GM12872 (cell line): ENCODE measurements around the gene CTNND2.

ENCODE experiments used
- TF ChIP-seq, protein P1 (sequence below): IDR thresholded peaks from 3 replicates; pipeline ENCODE4 v1.5.1; 2011; ENCODE audit warnings: low read depth, mild to moderate bottlenecking, low read length, moderate library complexity; ENCODE audit not compliant: insufficient read depth

The CTNND2 gene

GRCh38 chr5:11509793-11510192 is 394.5 kb downstream of the CTNND2 start:
- TF ChIP-seq, protein P1, sequence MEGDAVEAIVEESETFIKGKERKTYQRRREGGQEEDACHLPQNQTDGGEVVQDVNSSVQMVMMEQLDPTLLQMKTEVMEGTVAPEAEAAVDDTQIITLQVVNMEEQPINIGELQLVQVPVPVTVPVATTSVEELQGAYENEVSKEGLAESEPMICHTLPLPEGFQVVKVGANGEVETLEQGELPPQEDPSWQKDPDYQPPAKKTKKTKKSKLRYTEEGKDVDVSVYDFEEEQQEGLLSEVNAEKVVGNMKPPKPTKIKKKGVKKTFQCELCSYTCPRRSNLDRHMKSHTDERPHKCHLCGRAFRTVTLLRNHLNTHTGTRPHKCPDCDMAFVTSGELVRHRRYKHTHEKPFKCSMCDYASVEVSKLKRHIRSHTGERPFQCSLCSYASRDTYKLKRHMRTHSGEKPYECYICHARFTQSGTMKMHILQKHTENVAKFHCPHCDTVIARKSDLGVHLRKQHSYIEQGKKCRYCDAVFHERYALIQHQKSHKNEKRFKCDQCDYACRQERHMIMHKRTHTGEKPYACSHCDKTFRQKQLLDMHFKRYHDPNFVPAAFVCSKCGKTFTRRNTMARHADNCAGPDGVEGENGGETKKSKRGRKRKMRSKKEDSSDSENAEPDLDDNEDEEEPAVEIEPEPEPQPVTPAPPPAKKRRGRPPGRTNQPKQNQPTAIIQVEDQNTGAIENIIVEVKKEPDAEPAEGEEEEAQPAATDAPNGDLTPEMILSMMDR = no peak

GRCh38 chr5:11507156-11507910 is 396.9 kb downstream of the CTNND2 start:
- TF ChIP-seq, protein P1 = no peak

GRCh38 chr5:11504886-11505193 is 399.4 kb downstream of the CTNND2 start:
- TF ChIP-seq, protein P1 = no peak

DNA sequence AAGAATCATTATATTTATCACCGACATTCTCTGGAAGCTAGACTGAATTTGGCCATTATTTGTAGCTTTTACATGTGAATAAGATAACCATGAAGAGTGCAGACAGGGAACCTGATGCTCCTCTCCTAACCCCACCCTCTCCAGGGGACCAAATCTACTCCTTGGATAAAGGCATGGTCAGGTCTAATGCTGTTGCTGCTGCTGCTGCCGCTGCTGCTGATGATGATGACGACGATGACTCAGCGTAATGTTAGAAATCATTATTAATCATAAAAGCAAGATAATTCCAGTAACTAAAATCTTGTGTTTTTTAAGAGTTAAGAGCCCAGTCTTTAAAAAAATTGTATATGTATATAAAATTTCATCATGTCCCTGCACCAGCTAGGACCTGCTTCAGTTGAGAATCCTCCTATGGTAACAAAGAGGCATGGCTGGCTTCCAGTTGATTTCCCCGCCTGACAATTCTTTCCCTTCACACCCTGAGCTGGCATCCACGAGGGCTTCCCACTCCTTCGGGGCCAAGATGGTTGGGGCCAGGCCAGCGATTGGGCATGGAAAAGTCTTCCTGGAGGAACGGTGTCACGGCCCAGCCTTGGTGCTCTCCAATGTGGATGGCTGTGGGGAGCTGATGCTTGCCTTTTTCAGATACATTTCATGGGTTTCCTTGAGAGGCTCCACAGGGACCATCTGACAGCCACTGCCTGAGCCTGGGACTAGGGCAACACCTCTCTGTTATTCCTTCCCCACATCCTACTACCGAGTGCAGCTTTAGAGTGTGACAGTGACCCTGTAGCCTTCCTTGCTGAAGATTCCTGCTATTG is 400.0 kb downstream of the CTNND2 start:
- TF ChIP-seq, protein P1 = no peak

- TF ChIP-seq, protein P1 = no peak
These were observed 401.5 kb downstream of the CTNND2 start for GRCh38 chr5:11502783-11503182.

DNA sequence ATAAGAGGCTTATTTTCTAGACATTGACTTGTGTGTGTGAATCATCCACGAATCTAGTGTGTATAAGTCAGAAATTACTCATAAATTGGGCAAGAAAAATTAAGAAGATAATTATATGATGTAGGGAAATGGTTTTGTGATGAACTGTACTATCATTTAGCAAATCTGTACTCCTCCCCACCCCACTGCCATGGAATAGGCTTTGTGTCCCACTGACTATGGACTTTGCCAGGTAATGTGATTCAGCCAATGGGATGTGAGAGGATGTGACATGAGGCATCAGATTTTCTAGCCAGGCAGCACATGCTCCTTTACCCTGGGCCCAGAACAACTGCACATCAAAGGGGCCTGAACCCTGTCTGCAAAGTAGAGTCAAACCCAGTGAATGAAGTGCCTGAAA is 406.6 kb downstream of the CTNND2 start:
- TF ChIP-seq, protein P1 = no peak

GRCh38 chr5:11496137-11496719 is 408.0 kb downstream of the CTNND2 start:
- TF ChIP-seq, protein P1 = no peak
